ENCODE measurements around the gene RBCK1. TPM values are rescaled to one million over a fixed set of nuclear protein-coding genes. Genes with fewer than 3 reads are reported as not detected.

RBCK1 gene
- 57.4 and 69.3 TPM in 2 replicates for polyA plus RNA-seq (2011; rRNA removed)
- 54.7 and 98.6 TPM in 2 replicates for polyA minus RNA-seq (2011; rRNA and poly(A)+ RNA removed)

DNA sequence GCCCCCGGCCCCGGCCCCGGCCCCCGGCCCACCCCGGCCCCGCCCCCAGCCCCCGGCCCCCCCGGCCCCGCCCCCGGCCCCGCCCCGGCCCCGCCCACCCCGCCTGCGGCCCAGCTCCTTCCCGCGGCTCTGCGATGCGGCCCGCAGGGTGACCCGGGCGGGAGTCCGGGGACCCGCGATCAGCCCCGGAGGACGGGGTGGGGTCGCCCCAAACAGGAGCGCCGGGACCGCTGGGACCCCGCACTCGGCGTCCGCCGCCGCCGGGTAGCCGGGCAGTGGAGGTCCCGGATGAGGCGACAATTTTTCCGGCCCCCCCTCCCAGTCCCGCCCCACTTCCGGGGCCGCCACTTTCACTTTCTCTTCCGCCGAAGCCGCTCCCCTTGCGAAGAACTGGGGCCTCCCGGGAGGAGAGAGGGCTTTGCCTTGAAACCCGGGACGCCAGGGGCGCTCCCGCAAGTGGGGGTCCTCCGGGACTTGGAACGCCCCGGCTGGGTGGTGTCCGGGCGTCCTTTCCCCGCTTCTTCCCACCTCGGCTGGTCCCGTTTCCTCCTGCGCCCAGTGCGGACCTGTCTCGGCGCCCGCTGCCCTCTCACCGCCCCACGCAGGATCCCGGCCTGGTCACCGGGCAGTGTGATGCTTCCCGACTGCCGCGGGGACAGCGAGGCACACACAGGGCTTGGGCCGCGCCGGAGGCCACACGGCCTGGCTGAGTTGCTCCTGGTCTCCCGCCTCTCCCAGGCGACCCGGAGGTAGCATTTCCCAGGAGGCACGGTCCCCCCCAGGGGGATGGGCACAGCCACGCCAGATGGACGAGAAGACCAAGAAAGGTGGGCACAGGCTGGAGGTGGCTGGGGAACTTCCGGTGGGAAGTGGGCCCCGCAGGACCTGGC, at the start of gene RBCK1:
Gene RBCK1, plus strand, starts transcription at position 347 of the 890 bp plus-strand sequence. Its CDS starts 459 bp downstream, at position 806.
- POLR2A ChIA-PET: interaction anchor here (0.7 to 1.3 kb wide), 5 partner anchors 21 to 60 kb away, joined by 3 to 9 read pairs (median 4); partner anchors contain the start of gene TRIB3
- CTCF ChIA-PET: interaction anchor here (0.9 to 1.4 kb wide), 4 partner anchors 9 to 53 kb away, joined by 3 to 4 read pairs (median 4); no protein-coding TSS in a partner anchor

DNA sequence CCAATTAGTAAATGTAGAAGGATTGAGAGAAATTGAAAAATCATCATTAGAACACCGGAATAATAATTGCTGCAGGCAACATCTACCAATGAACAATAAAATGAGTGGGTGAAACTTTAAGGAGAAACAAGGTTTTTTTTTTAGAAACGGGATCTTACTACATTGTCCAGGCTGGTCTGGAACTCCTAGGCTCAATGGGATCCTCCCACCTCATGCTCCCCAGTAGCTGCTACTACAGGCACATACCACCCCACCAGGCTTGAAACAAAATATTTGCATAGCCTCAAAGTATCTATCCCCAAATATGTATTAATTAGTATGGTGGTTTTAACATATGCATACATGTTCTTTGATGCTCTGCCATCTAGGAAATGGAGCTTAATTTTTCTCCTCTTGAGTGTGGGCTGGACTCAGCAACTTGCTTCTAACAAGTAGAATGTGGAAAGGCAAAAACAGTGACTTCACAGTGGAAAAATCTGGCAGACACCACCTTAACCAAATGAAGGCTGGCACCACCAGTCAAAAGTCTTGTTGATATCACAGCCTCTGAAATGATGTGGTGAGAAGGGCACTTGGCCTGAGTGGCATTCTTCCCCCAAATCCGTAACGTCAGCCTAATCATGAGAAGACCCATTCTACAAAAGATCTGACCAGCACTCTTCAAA, 49.1 kb upstream of the RBCK1 start:
- Histone ChIP-seq H3K27me3 (ENCODE audit: control insufficient read depth, insufficient read depth, low read length) (no peaks in the 10 kb centered on the region), H3K4me3 (ENCODE audit: low read depth, low read length) (no peak overlapping the region), H3K27ac (ENCODE audit: low read depth, low read length) (no peak overlapping the region), H3K9me3 (ENCODE audit: control insufficient read depth, insufficient read depth, low read length) (no peaks in the 10 kb centered on the region; the same call in 1 of the 2 replicates)
- DNase-seq (ENCODE audit: low read depth, low spot score): no peak
- ChIA-PET CTCF (interaction anchor here (0.6 kb wide), 1 partner anchor 13 kb away, joined by 3 read pairs; no protein-coding TSS in a partner anchor), POLR2A (no interaction called here)
- TF ChIP-seq, protein P1, sequence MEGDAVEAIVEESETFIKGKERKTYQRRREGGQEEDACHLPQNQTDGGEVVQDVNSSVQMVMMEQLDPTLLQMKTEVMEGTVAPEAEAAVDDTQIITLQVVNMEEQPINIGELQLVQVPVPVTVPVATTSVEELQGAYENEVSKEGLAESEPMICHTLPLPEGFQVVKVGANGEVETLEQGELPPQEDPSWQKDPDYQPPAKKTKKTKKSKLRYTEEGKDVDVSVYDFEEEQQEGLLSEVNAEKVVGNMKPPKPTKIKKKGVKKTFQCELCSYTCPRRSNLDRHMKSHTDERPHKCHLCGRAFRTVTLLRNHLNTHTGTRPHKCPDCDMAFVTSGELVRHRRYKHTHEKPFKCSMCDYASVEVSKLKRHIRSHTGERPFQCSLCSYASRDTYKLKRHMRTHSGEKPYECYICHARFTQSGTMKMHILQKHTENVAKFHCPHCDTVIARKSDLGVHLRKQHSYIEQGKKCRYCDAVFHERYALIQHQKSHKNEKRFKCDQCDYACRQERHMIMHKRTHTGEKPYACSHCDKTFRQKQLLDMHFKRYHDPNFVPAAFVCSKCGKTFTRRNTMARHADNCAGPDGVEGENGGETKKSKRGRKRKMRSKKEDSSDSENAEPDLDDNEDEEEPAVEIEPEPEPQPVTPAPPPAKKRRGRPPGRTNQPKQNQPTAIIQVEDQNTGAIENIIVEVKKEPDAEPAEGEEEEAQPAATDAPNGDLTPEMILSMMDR (IDR thresholded peaks at IDR 0.05; ENCODE audit: low read depth, low read length): no peak

More for the DNA sequence above, at the start of gene RBCK1:
- Histone ChIP-seq H3K27ac (ENCODE audit: low read depth, low read length) (peak within 1 kb of the TSS; percentile 85), H3K4me3 (ENCODE audit: low read depth, low read length) (peak within 1 kb of the TSS; percentile 97), H3K9me3 (ENCODE audit: control insufficient read depth, insufficient read depth, low read length) (peaks cover 5% of the 10 kb centered on the region; the same call in 1 of the 2 replicates), H3K27me3 (ENCODE audit: control insufficient read depth, insufficient read depth, low read length) (no peaks in the 10 kb centered on the region)
- DNase-seq (ENCODE audit: low read depth, low spot score): peak; percentile 36
- TF ChIP-seq, protein P1 (IDR thresholded peaks at IDR 0.05; ENCODE audit: low read depth, low read length): peak; percentile 8; the same call in 1 of the 2 replicates

DNA sequence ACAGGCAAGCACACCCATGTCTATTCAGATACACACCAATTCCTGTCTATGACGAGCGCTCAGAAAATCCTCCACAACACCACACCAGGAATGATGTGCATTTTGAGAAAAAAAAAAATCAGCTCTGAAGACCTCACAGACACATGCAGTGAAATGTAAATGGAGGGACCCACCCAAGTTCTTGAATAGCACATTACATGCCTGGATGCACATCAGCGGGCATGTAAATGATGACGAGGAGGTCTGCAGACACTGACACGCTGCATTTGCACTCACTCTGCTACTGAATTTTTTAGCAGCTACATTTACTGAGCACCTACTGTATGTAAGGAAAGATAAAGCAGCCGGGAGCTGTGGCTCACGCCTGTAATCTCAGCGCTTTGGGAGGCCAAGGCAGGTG, 46.5 kb upstream of the RBCK1 start:
- ChIA-PET CTCF (interaction anchor here (0.7 to 2.9 kb wide), 7 partner anchors 8 to 285 kb away, joined by 3 to 20 read pairs (median 3); no protein-coding TSS in a partner anchor), POLR2A (interaction anchor here (1.4 kb wide), 2 partner anchors 19 kb away, joined by 3 to 8 read pairs; partner anchors contain the start of gene TRIB3)
- H3K27me3 ChIP-seq (ENCODE audit: control insufficient read depth, insufficient read depth, low read length): no peaks in the 10 kb centered on the region
- no peak overlapping the region for H3K4me3 ChIP-seq (ENCODE audit: low read depth, low read length)
- no peak overlapping the region for H3K27ac ChIP-seq (ENCODE audit: low read depth, low read length)
- no peaks in the 10 kb centered on the region; the same call in 1 of the 2 replicates for H3K9me3 ChIP-seq (ENCODE audit: control insufficient read depth, insufficient read depth, low read length)
- DNase-seq (ENCODE audit: low read depth, low spot score): no peak
- TF ChIP-seq, protein P1 (IDR thresholded peaks at IDR 0.05; ENCODE audit: low read depth, low read length): no peak

DNA sequence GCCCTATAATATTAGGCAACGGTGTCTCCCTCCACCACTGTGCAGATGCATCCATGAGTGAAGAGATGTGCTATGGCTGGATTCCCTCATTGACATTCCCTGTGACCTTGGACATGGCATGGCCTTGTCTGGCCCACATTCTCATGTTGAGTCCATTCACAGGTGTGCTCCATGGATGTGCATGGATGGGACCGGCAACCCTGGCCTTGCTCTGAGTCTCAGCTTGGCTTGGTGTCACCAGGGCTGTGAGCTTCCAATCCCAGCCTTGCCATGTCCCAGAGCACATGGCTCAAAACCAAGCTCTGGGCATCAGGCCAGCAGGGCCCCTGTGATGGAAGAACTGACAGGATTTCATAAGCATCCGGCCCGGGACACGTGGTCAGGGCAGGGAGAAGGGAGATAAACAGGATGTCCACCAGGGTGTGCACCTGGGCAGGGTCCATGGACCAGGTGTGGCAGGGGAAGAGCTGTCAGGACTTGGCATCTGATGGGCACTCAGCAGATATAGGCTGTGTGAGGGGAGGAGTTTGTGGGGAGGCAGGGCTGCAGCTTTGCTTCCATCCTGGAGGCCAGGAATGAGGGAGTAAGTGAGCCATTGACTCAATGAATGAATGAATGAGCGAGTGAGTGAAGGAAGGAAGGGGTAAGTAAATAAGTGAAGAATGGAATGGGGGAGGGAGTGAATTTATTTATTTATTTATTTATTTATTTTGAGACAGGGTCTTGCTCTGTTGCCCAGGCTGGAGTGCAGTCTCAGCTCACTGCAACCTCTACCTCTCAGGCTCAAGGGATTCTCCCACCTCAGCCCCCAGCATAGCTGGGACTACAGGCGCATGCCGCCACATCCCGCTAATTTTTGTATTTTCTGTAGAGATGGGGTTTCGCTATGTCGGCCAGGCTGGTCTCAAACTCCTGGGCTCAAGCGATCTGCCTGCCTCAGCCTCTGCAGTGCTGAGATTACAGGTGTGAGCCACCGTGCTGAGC, 45.5 kb upstream of the RBCK1 start:
- ChIA-PET CTCF (interaction anchor here (0.7 to 2.9 kb wide), 12 partner anchors 9 to 283 kb away, joined by 3 to 20 read pairs (median 3); partner anchors contain the start of genes NRSN2 and RBCK1), POLR2A (interaction anchor here (0.9 to 1.4 kb wide), 3 partner anchors 9 to 45 kb away, joined by 4 to 8 read pairs (median 8); partner anchors contain the start of gene TRIB3)
- no peak for DNase-seq (ENCODE audit: low read depth, low spot score)
- Histone ChIP-seq H3K9me3 (ENCODE audit: control insufficient read depth, insufficient read depth, low read length) (no peaks in the 10 kb centered on the region; the same call in 1 of the 2 replicates), H3K27ac (ENCODE audit: low read depth, low read length) (no peak overlapping the region), H3K27me3 (ENCODE audit: control insufficient read depth, insufficient read depth, low read length) (no peaks in the 10 kb centered on the region), H3K4me3 (ENCODE audit: low read depth, low read length) (no peak overlapping the region)
- TF ChIP-seq, protein P1 (IDR thresholded peaks at IDR 0.05; ENCODE audit: low read depth, low read length): peak; percentile 46
